ENCODE results near the gene NXF3.

NXF3 gene

DNA sequence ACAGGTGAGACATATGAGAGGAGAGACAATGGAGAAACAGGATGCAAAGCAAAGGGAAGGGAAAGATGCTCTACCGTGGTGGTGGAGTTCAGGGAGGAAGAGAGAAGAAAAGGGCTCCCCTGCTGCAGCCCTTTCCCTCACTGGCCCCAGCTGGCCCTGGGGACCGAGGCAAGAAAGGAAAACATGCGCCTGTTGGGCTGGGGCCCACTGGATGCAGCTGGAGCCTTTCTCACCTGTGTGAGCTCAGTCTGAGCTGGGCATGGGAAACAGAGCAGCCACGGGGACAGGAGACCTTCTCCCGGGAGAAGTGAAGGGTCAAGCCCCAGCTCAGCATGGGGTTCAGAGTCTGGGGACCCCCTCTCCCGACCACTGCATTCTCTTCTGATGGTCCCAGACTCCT is 11.9 kb downstream of the NXF3 start:
- TF ChIP-seq TCF4 (CRISPR knock-in tag; IDR thresholded peaks at IDR 0.05; ENCODE audit: borderline replicate concordance) (no peak), ZFP30 (CRISPR knock-in tag; IDR thresholded peaks at IDR 0.05) (no peak), OSR1 (CRISPR knock-in tag; IDR thresholded peaks at IDR 0.05) (no peak), GLIS3 (CRISPR knock-in tag; IDR thresholded peaks at IDR 0.05) (no peak), RARB (CRISPR knock-in tag; IDR thresholded peaks at IDR 0.05) (no peak)
- no peak for ATAC-seq

DNA sequence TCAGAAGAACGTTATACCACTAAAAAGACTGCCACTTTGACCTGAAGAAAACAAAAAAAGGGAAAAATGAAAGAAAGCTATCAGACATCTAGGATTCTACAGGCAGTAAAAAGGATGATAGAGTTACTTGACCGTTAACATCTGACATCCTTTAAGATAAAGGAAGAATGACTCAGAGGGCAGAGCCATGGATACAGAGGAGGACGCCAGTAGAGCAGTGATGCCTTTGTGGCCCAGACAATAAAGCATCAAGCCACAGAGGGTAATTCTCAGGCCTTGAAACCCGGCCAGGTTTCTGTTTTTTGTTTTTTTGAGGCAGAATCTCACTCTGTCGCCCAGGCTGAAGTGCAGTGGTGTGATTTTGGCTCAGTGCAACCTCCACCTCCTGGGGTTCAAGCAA is 19.5 kb downstream of the NXF3 start:
- TF ChIP-seq SNAI2 (CRISPR knock-in tag; IDR thresholded peaks at IDR 0.05), result no peak
- peak; percentile 95 for ATAC-seq

DNA sequence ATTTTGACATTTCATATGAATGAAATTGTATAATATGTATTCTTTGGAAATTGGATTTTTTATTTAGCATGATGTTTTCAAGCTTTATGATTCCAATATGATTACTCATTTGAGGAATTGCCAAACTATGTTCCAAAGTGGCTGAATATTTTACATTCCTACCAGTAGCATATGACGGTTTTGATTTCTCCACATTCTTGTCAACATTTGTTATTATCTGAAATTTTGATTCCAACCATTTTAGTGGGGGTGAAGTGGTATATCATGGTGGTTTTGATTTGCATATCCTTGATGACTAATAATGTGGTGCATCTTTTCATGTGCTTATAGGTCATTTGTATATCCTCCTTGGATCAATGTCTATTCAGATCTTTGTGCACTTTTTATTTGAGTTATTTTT is 26.3 kb downstream of the NXF3 start:
- ATAC-seq, result no peak
- TF ChIP-seq ZFP30 (CRISPR knock-in tag; IDR thresholded peaks at IDR 0.05) (no peak), TCF4 (CRISPR knock-in tag; IDR thresholded peaks at IDR 0.05; ENCODE audit: borderline replicate concordance) (no peak), ZC3H10 (CRISPR knock-in tag; IDR thresholded peaks at IDR 0.05) (no peak), ZFP3 (CRISPR knock-in tag; IDR thresholded peaks at IDR 0.05) (no peak), OSR1 (CRISPR knock-in tag; IDR thresholded peaks at IDR 0.05) (no peak)
- TF ChIP-seq, protein P1, sequence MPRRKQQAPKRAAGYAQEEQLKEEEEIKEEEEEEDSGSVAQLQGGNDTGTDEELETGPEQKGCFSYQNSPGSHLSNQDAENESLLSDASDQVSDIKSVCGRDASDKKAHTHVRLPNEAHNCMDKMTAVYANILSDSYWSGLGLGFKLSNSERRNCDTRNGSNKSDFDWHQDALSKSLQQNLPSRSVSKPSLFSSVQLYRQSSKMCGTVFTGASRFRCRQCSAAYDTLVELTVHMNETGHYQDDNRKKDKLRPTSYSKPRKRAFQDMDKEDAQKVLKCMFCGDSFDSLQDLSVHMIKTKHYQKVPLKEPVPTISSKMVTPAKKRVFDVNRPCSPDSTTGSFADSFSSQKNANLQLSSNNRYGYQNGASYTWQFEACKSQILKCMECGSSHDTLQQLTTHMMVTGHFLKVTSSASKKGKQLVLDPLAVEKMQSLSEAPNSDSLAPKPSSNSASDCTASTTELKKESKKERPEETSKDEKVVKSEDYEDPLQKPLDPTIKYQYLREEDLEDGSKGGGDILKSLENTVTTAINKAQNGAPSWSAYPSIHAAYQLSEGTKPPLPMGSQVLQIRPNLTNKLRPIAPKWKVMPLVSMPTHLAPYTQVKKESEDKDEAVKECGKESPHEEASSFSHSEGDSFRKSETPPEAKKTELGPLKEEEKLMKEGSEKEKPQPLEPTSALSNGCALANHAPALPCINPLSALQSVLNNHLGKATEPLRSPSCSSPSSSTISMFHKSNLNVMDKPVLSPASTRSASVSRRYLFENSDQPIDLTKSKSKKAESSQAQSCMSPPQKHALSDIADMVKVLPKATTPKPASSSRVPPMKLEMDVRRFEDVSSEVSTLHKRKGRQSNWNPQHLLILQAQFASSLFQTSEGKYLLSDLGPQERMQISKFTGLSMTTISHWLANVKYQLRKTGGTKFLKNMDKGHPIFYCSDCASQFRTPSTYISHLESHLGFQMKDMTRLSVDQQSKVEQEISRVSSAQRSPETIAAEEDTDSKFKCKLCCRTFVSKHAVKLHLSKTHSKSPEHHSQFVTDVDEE (CRISPR knock-in tag; IDR thresholded peaks at IDR 0.05), result no peak

DNA sequence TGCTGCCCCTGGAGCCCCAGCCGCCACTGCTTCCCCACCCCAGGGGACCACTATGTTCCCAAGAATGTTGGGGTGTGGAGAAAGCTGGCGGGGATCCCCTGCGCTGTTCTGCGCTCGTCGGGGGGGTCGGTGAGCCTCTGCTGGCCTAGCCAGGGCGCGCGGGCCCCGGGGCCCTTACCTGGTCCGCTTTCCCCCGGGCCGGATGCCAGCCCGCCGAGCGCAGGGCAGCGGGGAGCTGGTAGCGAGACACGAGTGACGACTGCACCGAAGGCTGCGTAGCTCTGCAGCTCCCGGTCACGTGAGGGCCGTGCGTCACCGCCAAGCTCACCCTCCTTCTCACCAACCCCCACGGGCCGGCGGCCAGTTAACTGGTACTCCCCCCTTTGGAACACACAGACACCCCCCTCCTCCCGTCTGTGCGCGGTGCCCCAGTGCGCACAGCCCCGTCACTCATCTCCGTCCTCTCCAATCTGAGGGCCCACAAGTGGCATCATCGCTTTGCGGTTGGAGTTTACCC is 29.0 kb downstream of the NXF3 start, which contains the start of gene BEX1:
Gene BEX1, minus strand, starts transcription at position 254 of the 517 bp plus-strand sequence. CDS start 897 bp downstream, outside the sequence.
- ATAC-seq, result peak; percentile 91
- TF ChIP-seq, protein P1 (CRISPR knock-in tag; IDR thresholded peaks at IDR 0.05), result peak; percentile 51; the same call in 1 of the 2 replicates
- TF ChIP-seq, protein P2, sequence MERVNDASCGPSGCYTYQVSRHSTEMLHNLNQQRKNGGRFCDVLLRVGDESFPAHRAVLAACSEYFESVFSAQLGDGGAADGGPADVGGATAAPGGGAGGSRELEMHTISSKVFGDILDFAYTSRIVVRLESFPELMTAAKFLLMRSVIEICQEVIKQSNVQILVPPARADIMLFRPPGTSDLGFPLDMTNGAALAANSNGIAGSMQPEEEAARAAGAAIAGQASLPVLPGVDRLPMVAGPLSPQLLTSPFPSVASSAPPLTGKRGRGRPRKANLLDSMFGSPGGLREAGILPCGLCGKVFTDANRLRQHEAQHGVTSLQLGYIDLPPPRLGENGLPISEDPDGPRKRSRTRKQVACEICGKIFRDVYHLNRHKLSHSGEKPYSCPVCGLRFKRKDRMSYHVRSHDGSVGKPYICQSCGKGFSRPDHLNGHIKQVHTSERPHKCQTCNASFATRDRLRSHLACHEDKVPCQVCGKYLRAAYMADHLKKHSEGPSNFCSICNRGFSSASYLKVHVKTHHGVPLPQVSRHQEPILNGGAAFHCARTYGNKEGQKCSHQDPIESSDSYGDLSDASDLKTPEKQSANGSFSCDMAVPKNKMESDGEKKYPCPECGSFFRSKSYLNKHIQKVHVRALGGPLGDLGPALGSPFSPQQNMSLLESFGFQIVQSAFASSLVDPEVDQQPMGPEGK (CRISPR knock-in tag; IDR thresholded peaks at IDR 0.05; ENCODE audit: borderline replicate concordance), result peak; percentile 53; the same call in 1 of the 2 replicates
- TF ChIP-seq TOX (CRISPR knock-in tag; IDR thresholded peaks at IDR 0.05; ENCODE audit: borderline replicate concordance), result no peak
- TF ChIP-seq ZNF70 (CRISPR knock-in tag; IDR thresholded peaks at IDR 0.05), result no peak

DNA sequence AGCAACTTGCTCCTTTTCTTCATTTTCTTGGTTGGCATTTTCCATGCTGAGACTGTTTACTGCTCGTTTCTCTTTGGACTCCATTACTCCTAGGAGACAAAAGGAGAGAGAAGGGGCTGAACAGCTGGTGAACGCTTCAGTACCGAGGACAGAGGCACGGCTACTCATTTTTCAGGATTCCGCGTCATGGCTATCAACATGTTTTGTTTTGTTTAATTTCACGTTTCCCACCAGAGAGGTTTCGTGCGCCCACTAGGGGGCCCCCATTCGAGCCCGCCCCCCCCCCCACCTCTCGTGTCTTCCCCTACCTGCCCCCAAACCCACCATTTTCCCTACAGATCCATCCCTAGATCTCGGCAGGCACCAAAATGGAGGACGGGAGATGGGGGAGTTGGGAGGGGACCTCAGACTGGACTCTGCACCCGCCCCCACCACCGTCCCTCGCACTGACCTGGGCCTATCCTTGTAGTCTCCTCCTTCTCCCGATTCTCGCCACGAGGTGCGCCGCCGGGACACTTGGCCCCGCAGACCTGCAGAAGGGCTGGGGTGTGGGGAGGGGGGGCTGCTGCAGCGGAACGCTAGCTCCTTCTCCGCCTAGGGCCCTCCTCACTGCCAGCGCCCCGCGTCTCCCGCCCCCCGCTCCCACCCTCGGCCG is 29.6 kb downstream of the NXF3 start:
- ATAC-seq, result peak; percentile 82
- TF ChIP-seq, protein P3, sequence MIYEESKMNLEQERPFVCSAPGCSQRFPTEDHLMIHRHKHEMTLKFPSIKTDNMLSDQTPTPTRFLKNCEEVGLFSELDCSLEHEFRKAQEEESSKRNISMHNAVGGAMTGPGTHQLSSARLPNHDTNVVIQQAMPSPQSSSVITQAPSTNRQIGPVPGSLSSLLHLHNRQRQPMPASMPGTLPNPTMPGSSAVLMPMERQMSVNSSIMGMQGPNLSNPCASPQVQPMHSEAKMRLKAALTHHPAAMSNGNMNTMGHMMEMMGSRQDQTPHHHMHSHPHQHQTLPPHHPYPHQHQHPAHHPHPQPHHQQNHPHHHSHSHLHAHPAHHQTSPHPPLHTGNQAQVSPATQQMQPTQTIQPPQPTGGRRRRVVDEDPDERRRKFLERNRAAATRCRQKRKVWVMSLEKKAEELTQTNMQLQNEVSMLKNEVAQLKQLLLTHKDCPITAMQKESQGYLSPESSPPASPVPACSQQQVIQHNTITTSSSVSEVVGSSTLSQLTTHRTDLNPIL (CRISPR knock-in tag; IDR thresholded peaks at IDR 0.05; ENCODE audit: low read depth), result no peak
- TF ChIP-seq ZC3H10 (CRISPR knock-in tag; IDR thresholded peaks at IDR 0.05) (no peak), ARNTL (CRISPR knock-in tag; IDR thresholded peaks at IDR 0.05; ENCODE audit: borderline replicate concordance, low read depth) (no peak), ZNF565 (CRISPR knock-in tag; conservative IDR thresholded peaks at IDR 0.05; ENCODE audit: low read depth) (no peak), OSR1 (CRISPR knock-in tag; IDR thresholded peaks at IDR 0.05) (no peak), GLIS3 (CRISPR knock-in tag; IDR thresholded peaks at IDR 0.05) (no peak), ZNF8 (CRISPR knock-in tag; IDR thresholded peaks at IDR 0.05) (no peak), ZFP30 (CRISPR knock-in tag; IDR thresholded peaks at IDR 0.05) (no peak), ZNF70 (CRISPR knock-in tag; IDR thresholded peaks at IDR 0.05) (no peak), RARB (CRISPR knock-in tag; IDR thresholded peaks at IDR 0.05) (no peak)
- TF ChIP-seq, protein P4, sequence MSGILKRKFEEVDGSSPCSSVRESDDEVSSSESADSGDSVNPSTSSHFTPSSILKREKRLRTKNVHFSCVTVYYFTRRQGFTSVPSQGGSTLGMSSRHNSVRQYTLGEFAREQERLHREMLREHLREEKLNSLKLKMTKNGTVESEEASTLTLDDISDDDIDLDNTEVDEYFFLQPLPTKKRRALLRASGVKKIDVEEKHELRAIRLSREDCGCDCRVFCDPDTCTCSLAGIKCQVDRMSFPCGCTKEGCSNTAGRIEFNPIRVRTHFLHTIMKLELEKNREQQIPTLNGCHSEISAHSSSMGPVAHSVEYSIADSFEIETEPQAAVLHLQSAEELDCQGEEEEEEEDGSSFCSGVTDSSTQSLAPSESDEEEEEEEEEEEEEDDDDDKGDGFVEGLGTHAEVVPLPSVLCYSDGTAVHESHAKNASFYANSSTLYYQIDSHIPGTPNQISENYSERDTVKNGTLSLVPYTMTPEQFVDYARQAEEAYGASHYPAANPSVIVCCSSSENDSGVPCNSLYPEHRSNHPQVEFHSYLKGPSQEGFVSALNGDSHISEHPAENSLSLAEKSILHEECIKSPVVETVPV (CRISPR knock-in tag; IDR thresholded peaks at IDR 0.05), result no peak
- TF ChIP-seq, protein P2 (CRISPR knock-in tag; IDR thresholded peaks at IDR 0.05; ENCODE audit: borderline replicate concordance), result no peak
